GM12872 (cell line): ENCODE data around the gene NAGLU.

Experiments used
- CTCF ChIP-seq: IDR thresholded peaks from 3 replicates; pipeline ENCODE4 v1.5.1; 2011; ENCODE audit warnings: low read depth, mild to moderate bottlenecking, low read length, moderate library complexity; ENCODE audit not compliant: insufficient read depth

The NAGLU gene

GRCh38 chr17:42571435-42572225, 35.6 kb downstream of the NAGLU start:
- no peak for TF ChIP-seq CTCF

- TF ChIP-seq CTCF: no peak
Observed at GRCh38 chr17:42573095-42573494, 37.1 kb downstream of the NAGLU start.

- TF ChIP-seq CTCF: no peak
Observed at GRCh38 chr17:42574463-42574862, 38.4 kb downstream of the NAGLU start.

- TF ChIP-seq CTCF: no peak
Observed at GRCh38 chr17:42577140-42577531, 41.1 kb downstream of the NAGLU start.

GRCh38 chr17:42577532-42578281, 41.7 kb downstream of the NAGLU start, which contains the start of gene PSMC3IP:
Gene PSMC3IP, minus strand, starts transcription at chr17:42577729. Its CDS starts 43 bp downstream, at chr17:42577686.
- peak; percentile 68 for TF ChIP-seq CTCF

GRCh38 chr17:42578282-42578869, 42.3 kb downstream of the NAGLU start:
- peak; percentile 86 for TF ChIP-seq CTCF
